HG03066 (cell line): Measurements from ENCODE around the gene TSHZ2.

Experiments used
- ATAC-seq: cut with Tn5 transposase; IDR thresholded peaks from one replicate; pipeline ENCODE4 v1.9.1; 2021; ENCODE audit warnings: low read depth; ENCODE audit not compliant: unreplicated experiment

The TSHZ2 gene

DNA sequence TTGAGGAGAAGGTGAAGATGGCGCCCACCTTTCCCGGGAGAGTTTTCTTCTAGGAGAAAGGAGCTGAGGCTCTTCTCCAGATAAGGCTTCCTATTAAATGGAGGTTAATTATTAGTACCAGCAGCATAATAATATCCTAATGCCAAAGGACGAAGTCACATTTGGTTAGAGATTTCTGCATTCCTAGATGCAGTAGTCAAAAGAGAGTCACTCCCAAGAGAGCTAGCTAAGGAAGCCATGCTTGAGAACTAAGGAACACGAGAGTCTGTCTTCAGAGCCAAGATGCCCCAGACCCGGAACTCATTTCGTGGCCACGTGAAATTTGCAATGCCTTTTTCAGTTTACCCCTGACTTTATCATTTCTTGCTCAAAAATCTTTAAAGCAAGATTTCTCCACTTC, 132.7 kb downstream of the TSHZ2 start:
- no peak for ATAC-seq

DNA sequence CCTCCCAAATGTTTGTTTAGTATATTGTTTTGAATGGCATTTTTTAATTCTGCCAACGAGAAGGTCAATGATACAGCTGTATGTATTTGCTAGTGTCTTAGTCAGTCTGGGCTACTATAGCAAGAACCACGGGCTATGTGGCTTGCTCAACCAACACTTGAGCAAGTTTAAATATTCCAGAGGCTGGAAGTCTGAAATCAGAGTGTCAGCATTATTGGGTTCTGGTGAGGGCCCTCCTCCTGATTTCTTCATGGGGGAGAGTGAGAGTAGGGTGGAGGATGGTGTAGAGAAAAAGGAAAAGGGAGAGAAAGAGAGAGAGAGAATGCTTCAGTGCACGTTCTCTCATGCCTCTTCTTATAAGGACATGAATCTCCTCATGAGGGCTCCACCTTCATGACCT, 144.6 kb downstream of the TSHZ2 start:
- ATAC-seq = no peak

DNA sequence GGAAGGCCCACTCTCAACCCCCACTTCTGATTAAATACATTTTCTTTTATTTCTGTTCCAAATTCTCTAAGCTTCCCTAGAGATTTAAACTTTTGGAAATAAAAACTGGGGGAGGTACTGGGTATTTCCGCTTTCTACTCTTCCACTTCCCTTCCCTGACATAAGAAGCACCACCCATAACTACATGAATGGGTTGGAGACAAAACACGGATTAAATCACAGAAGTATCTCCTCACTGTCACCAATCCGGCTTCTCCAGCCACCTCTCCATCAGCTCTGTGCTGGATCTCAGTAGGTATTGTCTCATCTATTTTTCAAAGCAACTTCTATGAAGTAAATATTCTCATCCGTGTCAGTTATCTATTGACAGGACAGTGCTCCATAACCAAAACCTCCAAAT, 150.7 kb downstream of the TSHZ2 start:
- ATAC-seq = no peak

DNA sequence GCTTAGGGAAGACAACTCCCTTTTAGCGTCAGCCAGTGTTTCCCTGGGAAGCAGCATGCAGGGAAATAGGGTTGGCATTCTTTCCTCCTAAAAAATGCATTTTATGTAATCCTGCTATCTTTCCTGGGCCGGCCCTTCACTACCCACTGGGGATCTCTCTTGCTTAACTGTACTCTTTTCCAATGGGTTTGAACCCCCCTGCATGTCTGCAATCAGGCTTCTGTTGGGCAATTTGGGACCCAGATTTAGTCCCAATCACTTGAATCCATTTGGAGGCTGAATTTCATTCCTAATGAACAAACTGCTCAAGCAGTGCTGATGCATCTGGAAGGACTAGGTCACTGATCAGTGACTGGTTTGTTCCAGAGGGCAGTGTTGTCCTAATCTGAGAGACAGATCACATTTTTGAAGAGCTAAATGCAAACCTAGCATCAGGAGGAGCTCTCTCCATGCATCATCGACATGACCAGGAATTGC, 152.0 kb downstream of the TSHZ2 start:
- ATAC-seq = no peak

DNA sequence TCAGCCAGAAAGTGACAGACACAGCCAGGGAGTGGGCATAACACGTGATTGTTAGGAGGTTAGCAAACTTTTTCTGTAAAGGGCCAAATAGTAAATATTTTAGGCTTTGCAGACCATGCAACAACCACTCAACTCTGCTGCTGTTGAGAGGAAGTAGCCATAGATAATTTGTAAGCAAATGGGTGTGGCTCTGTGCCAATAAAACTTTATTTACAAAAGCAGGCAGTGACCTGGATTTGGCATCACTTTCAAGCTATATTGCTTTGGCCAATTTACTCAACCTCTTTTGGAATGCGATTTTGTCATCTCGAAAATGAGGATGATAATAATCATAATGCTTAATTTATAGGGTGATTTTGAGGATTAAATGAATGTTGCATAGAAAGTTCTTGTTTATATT, 152.6 kb downstream of the TSHZ2 start:
- ATAC-seq = no peak

DNA sequence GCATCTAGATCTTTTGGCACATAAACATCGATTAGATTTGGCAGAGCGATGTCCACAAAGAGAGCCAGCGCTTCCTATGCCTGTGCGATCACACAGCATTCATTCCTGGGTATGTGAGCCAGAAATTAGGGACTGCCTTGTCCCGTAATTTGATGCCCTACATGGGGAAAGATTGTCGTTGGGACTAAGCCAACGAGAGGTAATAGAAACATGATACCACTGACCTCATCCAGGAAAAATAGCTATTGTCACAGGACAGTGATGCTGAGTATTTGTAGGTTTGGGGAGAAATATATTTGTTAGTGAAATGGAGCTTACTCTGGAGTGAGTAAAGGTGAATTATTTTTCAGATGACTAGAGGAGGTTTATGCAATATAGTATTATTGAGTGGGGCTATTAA, 154.0 kb downstream of the TSHZ2 start:
- no peak for ATAC-seq

DNA sequence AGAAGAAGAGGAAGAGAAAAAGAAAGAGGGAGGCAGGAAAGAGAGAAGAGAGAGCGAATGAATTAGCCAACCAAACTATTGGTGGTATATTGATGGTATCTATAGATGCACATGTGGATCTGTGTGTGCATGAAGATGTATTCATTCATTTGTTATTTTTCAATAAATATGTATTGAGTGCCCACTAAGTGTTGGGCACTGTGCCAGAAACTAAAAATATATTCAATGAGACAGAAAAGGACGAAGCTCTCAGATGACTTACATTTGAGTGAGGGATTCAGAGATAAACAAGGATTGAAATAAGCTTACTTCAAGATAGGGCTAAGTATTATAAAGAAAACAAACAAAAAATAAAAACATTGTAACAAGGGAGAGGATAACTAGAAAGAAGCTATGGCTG, 154.9 kb downstream of the TSHZ2 start:
- ATAC-seq = no peak

DNA sequence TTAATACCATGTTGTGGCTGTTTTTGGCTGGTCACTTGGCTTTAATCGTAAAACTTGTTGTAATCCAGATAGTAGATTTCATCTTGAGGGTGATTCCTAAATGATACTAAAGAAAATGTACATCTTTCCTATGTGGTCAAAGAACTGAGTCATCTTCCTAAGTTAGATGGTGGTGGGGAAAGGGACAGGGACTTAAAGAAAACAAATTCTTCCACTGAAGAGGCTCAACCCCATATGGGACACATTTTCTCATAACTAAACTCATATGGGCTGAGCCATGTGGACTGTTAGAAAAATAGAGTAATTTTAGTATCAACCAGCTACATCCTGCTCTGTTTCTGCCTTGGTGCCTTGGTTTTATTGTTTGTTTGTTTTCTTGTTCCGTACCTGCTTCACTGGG, 155.8 kb downstream of the TSHZ2 start:
- ATAC-seq = no peak

DNA sequence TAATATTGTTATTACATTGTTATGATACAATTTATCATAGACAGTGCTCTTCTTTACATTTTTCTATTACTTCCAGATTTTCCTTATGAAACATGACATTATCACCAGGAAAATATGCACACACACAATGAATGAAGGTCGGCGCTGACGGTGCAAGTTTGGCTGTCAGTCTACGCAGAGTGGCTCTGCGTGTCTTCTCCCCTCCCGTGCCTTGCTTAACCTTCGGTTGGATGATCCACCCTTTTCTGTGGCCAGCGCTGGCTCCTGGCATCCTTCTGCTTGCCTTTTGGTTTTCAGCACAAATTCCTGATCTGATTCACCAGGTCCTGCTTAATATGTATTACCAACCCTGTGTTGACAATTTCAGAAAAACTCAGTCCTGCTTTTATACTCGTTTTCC, 157.4 kb downstream of the TSHZ2 start:
- no peak for ATAC-seq

DNA sequence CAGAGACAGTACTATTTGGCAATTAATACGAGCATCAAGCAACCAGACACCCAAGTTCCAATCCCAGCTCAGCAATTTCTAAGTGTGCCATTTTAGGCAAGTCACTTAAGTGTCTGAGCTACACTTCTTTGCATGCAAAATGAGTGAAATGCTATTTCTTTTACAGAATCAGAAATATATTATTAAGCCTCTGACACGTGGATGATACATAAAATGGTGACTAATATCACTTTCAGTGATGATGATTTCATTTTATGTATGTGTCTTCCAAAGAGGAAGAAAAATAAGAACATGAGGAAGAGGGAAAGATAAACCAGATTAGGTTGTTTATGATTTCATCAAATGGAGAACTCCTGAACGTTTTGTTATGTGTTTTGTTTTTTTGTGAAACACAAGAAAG, 158.6 kb downstream of the TSHZ2 start:
- no peak for ATAC-seq

DNA sequence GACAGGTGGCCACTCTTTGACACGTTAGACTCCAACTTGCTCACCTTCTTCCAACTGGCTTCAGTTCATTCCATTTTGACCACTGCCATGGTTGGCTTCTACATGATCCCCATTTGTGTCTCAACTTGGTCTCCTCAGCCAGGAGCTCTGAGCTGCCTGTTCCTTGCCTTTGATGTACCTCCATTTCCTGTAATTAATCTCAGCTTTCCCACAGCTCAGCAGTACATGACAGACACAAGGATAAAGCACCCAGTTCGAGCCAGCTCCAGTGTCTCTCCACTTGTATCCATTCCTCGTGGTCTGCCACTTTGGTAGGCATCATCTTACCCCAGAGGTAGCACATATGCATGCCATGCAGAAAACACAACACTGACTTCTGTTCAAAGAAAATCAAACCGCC, 161.0 kb downstream of the TSHZ2 start:
- no peak for ATAC-seq

DNA sequence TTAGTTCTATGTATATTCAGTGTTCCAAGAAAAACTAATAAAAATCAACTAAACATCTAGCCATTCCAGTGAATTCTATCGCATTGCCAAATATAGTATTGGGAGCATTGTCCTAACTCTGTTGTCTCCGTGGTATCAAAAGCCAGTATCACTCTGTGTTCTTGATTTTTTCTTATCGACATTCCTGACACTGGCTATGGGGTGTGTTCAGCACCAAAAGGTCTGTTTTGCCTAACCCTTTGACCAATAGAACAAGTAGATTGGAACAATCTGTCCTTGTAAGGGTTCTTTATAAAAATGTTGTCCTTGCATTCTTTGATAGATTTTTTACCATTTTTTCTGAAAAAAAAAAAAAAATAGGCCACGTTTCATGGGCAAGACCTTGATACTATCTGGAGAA, 161.5 kb downstream of the TSHZ2 start:
- no peak for ATAC-seq

DNA sequence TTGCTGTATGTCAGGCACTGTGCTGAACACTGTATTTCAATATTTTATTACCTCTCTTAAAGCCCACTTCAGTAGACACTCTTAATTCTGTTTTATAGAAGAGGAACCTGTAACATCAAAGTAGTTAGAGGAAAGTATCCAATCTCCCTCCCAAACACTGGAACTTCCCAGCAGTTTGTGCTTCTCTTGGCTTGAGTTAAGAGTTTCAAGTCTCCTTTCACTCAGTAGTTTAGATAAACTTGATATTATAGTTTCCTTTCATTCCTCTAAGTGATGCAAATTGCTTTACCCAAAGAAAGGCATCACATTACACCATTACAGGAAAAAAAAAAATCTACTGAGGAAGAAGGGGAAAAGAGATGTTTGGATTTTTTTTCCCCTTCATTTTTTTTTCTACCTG, 164.3 kb downstream of the TSHZ2 start:
- ATAC-seq = no peak

DNA sequence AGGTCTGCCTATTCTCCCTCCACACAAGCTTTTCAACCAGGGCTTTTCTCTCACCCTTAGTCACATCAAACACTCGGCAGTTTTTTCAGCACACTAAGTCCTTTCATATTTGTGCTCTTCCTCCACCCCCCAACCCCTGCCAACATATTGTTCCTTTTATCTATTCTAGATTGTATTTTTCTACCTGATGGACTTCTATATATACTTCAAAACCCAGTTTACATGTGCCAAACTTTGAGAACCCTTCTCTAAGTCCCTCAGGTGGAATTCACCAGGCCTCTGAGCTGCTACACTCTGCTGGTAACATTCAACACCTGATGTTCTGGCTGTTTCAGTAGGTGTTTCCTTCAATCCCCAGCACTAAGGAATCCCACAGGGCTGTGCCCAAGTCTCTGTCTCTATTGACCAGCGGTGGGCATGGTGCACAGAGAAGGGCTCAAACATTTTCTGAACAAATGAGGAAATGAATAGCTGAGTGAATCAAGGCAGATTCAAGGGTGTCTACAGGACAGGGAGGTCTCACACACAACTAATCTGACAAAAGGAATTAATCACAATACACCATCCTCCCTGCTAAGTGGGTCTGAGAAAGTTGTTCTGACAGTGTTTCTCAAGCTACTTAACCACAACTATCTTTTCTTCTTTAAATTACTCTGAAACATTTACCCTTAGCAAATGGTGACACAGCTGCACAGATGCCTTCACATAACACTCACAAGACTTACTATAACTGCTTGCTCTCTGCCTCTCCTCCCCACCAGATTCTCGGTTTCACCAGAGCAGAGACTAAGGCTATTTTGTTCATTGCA, 166.5 kb downstream of the TSHZ2 start:
- peak; percentile 92 for ATAC-seq

DNA sequence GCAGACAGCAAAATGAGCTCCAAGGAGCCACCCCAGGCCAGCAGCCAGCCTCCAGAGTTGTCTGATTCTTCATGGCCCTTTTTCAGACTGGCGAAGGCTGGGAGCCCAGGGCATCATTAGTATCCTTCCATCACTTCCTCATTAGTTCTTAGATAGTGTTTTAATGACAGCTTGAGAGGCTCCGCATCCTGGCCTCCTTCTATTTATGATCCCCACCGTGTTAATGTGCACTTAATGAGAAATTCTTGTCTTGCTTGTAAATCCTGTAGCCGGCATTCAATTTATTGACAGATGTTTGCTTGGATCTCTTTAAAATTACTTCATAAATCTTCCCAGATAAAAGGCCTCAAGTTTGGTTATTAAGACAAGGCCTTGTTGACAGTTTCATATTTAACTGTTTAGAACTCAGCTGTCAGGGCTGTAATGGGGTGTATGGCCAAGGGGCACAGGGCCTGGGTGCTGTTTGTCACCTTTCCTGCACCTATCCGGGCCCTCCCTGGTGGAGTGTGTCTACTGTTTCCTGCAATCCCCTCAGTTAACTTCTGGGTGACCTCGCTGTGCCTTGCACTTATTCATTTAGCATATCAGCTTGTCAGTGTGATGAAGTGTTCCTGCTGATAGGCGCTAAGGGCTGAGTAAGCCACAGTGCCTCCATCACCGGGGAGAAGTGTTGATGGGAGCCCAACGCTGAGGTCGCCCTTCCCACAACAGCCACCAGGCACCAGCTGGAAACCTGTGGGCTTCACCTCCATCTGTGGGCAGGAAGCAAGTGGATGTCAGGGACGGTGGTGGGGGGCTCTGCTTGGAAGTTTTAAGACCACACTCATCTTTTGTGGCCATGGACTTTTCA, 169.3 kb downstream of the TSHZ2 start:
- no peak for ATAC-seq

DNA sequence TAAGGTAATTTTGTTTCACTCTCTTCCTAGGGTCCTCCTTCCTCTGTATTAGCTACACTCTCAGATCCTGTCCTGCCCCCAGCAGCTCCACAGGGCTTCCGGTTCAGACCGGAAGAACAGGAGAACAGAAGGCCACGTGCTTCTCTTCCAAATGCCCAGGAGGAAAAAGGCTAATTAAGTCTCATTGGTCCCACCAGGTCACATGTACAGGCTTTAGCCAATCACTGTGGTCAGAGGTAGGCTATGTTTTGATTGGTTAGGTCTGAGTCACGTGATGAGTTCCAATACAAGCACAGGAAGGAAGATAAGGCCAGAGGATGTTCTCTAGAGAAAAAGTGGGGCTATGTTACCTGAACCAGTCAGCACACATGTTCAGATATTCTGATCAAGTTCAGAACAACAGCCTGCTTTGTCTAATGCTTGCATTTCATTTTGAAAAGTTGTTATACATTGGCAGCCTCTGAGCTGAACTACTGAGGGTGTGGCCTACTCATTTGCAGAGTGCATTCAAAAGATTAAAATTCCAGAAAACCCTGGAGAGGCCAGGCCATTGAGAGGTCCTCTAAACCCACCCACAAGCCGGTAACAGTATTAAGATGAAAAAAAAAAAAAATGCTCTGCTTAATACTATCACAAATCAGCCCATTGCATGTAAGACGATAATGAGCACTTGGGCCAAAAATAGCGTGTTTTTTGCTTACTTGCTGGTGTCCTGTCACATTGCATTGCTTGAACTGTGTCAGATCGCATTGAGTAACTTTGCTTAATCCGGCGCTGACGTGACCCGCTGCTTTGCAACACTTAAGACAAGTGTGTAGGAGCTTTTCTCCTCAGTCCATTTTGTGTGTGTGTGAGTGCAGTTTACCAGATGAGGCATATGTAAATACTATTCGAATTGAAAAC, 170.3 kb downstream of the TSHZ2 start:
- ATAC-seq = no peak

DNA sequence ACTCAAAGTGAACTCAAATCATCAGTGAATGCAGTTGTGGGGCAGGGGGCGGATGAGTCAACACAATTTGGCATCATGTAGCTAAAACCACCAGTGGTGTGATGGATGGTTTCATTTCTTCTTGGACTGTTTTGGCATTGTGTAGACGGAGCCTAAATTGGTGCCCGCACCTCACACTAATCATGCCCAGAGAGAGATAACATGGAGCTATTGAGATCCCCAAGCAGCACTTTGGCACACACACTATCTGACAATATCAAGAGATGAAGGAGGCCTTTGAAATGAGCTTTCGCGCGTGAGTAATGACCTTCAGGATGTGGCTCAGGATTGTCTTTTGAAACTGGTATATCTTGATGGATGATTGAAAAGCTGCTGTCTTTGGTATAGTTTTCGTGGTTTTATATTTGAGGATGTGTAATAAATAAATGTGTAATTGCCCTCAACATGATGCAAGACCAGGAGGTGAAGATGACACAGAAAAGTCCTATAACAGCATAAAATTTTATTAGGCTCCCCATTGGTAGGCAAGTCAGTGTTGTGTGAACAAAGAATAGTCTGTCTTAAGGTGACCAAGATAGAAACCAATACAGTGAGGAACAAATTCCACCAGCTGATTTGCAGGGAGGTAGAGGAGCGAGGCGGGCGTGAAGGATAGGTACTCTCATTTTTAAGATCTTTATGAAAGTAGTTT, 174.2 kb downstream of the TSHZ2 start:
- no peak for ATAC-seq

DNA sequence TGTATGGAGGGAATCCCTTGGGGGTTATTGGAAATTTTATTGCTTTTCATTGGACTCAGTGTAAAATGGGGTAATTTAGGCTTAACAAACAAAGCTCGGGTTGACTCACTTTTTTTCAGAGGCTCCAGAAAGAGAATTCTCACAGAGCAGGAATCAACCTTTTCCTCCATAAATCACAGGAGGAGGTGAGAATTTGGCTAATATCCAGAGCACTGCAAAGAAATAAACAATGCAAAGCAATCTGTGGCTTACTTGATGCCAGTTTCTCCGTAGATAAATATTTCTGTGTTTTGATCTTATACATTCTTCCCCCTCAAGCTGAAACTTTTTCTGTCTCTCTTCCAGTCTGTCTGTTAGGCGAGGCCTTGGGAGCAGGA, 176.6 kb downstream of the TSHZ2 start:
- no peak for ATAC-seq

DNA sequence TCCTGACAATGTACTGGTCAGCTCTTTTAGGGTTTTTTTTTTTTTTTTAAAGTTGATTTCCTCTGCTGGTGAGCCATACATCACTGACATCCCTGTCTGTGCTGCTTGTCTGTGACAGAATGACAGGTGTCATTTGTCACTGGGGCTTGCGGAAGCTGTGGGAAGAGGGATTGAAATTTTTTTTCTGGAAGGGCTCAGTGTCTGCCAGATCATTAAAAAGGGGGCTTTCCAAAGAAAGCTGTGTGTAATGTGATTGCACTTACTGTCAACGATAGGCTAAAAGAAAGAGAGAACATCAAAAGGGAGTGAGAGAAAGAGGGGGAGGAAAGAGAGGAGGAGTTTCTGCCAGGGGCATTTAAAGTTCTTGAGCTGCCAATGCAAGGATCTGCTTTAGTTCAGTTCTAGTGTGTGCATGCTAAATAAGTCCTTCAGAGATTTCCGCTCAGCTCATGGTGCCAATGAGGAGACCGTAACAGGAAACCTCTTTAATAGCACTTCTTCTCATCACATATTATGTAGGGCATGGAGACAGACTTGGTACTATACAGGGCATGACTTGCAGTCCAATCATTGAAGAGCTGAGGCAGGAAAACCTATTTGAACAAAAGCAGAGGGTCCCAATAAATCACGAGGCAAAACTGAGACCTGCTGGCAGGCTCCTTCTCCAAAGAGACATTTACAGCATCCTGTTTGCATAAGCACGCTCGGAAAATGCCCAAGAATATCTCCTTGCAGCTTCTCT, 177.2 kb downstream of the TSHZ2 start:
- ATAC-seq = no peak

DNA sequence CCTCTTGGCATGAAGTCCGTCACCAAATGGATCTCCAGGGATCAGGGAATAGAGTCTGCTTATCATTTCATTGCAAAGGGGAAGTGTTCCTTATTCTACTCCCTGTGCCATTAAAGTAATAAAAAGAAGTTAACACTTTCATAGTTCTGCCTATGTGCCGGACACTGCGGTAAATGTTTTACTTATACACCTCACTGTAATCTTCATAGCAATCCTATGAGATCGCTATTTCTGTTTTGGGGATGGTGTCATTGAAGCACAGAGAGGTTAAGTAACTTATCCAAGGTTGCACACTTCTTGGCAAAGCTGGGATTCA, 177.7 kb downstream of the TSHZ2 start:
- no peak for ATAC-seq
